ENCODE results near the gene FBXL13.
"Not testable (repeated sequence)": the region's sequence is repeated elsewhere in the genome, so short reads cannot be mapped to it uniquely, and the experiment has no call there.

The FBXL13 gene

GRCh38 chr7:103031024-103031423 is 43.6 kb downstream of the FBXL13 start:
- DNase-seq (ENCODE audit: low read depth in 2 of 3, low spot score in 2 of 3) = no peak

GRCh38 chr7:103025341-103025740 is 49.3 kb downstream of the FBXL13 start:
- no peak for DNase-seq (ENCODE audit: low read depth in 2 of 3, low spot score in 2 of 3)

- DNase-seq (ENCODE audit: low read depth in 2 of 3, low spot score in 2 of 3) = not testable (repeated sequence)
These were observed 51.0 kb downstream of the FBXL13 start for GRCh38 chr7:103023578-103023977.

- DNase-seq (ENCODE audit: low read depth in 2 of 3, low spot score in 2 of 3) = not testable (repeated sequence)
These were observed 53.1 kb downstream of the FBXL13 start for GRCh38 chr7:103021490-103021889.

GRCh38 chr7:103020876-103021275 is 53.7 kb downstream of the FBXL13 start:
- not testable (repeated sequence) for DNase-seq (ENCODE audit: low read depth in 2 of 3, low spot score in 2 of 3)

GRCh38 chr7:103018295-103018694 is 56.3 kb downstream of the FBXL13 start:
- not testable (repeated sequence) for DNase-seq (ENCODE audit: low read depth in 2 of 3, low spot score in 2 of 3)

GRCh38 chr7:103011650-103012049 is 62.9 kb downstream of the FBXL13 start:
- DNase-seq (ENCODE audit: low read depth in 2 of 3, low spot score in 2 of 3) = no peak

- DNase-seq (ENCODE audit: low read depth in 2 of 3, low spot score in 2 of 3) = no peak
These were observed 64.4 kb downstream of the FBXL13 start for GRCh38 chr7:103010211-103010610.

- no peak for DNase-seq (ENCODE audit: low read depth in 2 of 3, low spot score in 2 of 3)
These were observed 65.0 kb downstream of the FBXL13 start for GRCh38 chr7:103009466-103010185.

- DNase-seq (ENCODE audit: low read depth in 2 of 3, low spot score in 2 of 3) = no peak
These were observed 71.6 kb downstream of the FBXL13 start for GRCh38 chr7:103003004-103003403.

- DNase-seq (ENCODE audit: low read depth in 2 of 3, low spot score in 2 of 3) = no peak
These were observed 73.4 kb downstream of the FBXL13 start for GRCh38 chr7:103001210-103001609.

- no peak for DNase-seq (ENCODE audit: low read depth in 2 of 3, low spot score in 2 of 3)
These were observed 77.6 kb downstream of the FBXL13 start for GRCh38 chr7:102996957-102997356.

GRCh38 chr7:102995609-102996008 is 79.0 kb downstream of the FBXL13 start:
- not testable (repeated sequence) for DNase-seq (ENCODE audit: low read depth in 2 of 3, low spot score in 2 of 3)

- DNase-seq (ENCODE audit: low read depth in 2 of 3, low spot score in 2 of 3) = no peak
These were observed 80.0 kb downstream of the FBXL13 start for GRCh38 chr7:102994567-102994966.

GRCh38 chr7:102993718-102994029 is 80.9 kb downstream of the FBXL13 start:
- no peak for DNase-seq (ENCODE audit: low read depth in 2 of 3, low spot score in 2 of 3)

GRCh38 chr7:102992938-102993717 is 81.5 kb downstream of the FBXL13 start:
- DNase-seq (ENCODE audit: low read depth in 2 of 3, low spot score in 2 of 3) = no peak

- DNase-seq (ENCODE audit: low read depth in 2 of 3, low spot score in 2 of 3) = no peak
These were observed 82.1 kb downstream of the FBXL13 start for GRCh38 chr7:102992509-102992937.

- DNase-seq (ENCODE audit: low read depth in 2 of 3, low spot score in 2 of 3) = no peak
These were observed 82.9 kb downstream of the FBXL13 start for GRCh38 chr7:102991540-102992214.

GRCh38 chr7:102991077-102991539 is 83.5 kb downstream of the FBXL13 start:
- DNase-seq (ENCODE audit: low read depth in 2 of 3, low spot score in 2 of 3) = no peak

- DNase-seq (ENCODE audit: low read depth in 2 of 3, low spot score in 2 of 3) = no peak
These were observed 84.0 kb downstream of the FBXL13 start for GRCh38 chr7:102990642-102991041.

- no peak for DNase-seq (ENCODE audit: low read depth in 2 of 3, low spot score in 2 of 3)
These were observed 85.7 kb downstream of the FBXL13 start for GRCh38 chr7:102988631-102989560.
